HFF-Myc (cell line): ENCODE measurements around the gene TSPAN17.

Experiments used
- DNase-seq: peaks from one replicate; pipeline ENCODE4 v3.0.0-alpha.2; 2011; ENCODE audit warnings: low read depth; ENCODE audit errors: extremely low read depth
- H3K4me3 ChIP-seq: replicated peaks from 2 replicates; pipeline ENCODE4 v1.5.1; 2011; ENCODE audit warnings: low read depth, mild to moderate bottlenecking, control low read depth, low read length
- TF ChIP-seq, protein P1 (sequence below): IDR thresholded peaks from 2 replicates; pipeline ENCODE4 v1.5.1; 2012; ENCODE audit warnings: mild to moderate bottlenecking, low read depth, low read length, control low read depth; ENCODE audit errors: missing control alignments

TSPAN17 gene

DNA sequence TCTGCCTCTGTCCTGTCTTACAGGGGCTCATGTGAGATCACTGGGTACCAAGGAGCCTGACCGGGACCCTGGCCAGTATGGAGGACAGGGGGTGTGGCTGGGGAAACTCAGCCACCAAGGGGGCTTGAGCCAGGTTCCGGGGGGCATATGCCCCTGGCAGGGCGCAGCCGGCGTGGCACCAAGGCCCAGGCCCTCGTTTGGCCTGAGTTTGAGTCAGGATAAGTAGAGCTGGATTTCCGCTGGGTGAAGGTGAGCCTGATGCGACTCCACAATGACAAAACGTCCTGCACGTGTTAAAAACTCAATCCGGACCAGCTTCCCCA, 616 bp upstream of the TSPAN17 start:
- DNase-seq = no peak
- H3K4me3 ChIP-seq = peak overlapping the region; percentile 36
- TF ChIP-seq, protein P1, sequence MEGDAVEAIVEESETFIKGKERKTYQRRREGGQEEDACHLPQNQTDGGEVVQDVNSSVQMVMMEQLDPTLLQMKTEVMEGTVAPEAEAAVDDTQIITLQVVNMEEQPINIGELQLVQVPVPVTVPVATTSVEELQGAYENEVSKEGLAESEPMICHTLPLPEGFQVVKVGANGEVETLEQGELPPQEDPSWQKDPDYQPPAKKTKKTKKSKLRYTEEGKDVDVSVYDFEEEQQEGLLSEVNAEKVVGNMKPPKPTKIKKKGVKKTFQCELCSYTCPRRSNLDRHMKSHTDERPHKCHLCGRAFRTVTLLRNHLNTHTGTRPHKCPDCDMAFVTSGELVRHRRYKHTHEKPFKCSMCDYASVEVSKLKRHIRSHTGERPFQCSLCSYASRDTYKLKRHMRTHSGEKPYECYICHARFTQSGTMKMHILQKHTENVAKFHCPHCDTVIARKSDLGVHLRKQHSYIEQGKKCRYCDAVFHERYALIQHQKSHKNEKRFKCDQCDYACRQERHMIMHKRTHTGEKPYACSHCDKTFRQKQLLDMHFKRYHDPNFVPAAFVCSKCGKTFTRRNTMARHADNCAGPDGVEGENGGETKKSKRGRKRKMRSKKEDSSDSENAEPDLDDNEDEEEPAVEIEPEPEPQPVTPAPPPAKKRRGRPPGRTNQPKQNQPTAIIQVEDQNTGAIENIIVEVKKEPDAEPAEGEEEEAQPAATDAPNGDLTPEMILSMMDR = no peak

DNA sequence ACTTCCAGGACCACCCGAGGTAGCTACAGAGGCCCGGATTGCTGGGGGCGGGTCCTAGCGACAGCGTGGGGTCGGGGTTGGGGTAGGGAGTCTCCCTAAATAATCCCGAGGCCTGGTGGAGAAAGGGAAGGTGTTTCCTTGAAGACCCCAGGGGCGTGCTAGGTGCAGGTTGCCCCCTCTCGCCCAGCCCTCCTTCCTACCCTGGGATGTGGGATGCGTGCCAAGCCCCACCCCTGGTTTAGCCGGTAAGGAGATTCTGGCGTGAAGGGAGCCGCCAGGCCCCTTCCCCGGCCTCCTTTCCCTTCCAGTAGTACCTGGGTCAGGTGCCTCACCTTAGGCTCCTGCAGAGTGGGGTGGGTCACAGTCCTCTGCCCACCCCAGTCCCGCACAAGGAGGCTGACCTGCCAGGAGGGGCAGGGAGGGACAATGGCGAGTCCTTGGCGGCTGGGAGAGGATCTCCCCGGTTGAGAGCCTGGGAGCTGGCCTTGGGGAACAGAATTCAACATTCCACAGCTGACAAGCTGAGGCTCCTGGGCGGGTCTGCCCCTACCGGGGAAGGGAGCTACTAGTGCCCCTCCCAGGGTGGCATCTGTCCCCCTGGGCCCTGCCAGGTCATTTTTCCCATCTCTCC, 674 bp downstream of the TSPAN17 start:
- TF ChIP-seq, protein P1 = no peak
- DNase-seq = no peak
- peak overlapping the region; percentile 70 for H3K4me3 ChIP-seq

DNA sequence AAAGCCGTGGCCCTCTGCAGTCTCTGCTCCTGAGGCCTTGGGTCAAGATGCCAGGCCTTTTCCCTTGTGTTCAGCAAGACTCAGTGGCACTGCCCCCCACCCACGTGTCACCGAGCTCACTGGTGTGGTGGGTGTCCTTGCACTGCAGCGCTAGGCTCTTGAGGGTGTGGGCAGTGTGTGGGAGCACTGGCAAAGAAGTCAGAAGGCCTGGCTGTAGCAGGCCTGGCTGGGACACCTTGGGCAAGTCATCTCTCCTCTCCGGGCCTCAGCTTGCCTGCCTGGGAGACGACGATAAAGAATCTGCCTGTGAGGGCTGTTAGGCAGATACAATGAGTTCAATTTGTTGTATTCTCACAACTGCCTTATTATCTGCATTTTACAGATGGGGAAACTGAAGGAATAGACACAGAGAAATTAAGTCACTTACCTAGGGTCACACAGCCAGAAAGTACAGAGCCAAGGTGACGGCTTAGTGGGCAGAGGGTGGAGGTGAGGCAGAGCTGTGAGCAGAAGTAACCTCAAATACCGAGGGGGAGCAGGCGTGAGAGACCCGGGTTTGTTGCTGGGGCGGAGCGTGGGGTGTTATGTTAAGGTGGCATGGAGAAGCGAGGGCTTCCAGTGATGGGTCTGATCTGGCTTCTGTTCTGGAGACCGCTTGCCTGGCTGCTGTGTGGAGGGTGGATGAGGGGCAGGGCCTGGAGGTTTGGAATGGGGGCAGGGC, 1.4 kb downstream of the TSPAN17 start:
- peak overlapping the region; percentile 70 for H3K4me3 ChIP-seq
- TF ChIP-seq, protein P1 = no peak
- DNase-seq = no peak

DNA sequence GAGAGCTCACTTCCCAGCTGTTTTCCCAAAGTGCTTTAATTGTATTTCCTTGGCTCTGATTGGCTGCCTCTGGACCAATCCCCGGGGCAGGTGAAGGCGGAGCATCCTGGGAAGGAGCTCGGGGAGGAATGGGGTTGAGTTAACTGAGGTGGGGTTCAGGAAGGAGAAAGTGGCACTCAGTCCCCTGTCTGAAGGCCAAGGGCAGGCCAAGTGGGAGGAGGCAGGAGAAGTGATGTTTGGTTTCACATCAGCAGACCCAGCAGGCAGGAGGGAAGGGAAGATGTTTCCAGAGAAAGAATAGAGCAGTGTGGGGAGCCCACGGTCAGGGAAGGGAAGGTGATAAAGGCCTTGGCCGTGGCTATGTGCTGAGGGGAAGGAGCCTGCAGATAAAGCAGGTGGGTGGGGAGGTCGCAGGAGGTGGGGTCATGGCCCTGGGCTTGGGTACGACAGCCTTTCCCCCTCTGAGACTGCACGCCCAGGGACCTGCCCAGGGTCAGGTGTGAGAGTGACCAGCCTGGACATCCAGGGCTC, 3.1 kb downstream of the TSPAN17 start:
- TF ChIP-seq, protein P1 = no peak
- H3K4me3 ChIP-seq = no peak overlapping the region
- no peak for DNase-seq

DNA sequence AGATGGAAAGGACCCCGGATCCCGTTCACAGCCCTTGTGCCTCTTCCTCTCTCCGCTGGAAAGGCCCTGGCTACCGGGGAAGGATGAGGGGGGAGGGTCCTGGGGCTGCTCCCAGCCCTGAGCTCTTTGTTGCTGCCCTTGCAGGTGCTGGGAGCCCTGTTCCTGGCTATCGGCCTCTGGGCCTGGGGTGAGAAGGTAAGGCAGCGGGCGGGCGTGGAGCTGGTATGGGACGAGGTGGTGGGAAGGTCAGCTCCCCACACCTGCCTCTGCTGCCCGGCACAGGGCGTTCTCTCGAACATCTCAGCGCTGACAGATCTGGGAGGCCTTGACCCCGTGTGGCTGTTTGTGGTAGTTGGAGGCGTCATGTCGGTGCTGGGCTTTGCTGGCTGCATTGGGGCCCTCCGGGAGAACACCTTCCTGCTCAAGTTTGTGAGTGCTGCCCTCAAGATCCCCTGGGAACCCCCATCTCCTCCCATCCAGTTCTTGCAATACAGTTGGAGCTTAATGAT, 4.2 kb downstream of the TSPAN17 start:
- TF ChIP-seq, protein P1 = no peak
- no peak overlapping the region for H3K4me3 ChIP-seq
- no peak for DNase-seq

DNA sequence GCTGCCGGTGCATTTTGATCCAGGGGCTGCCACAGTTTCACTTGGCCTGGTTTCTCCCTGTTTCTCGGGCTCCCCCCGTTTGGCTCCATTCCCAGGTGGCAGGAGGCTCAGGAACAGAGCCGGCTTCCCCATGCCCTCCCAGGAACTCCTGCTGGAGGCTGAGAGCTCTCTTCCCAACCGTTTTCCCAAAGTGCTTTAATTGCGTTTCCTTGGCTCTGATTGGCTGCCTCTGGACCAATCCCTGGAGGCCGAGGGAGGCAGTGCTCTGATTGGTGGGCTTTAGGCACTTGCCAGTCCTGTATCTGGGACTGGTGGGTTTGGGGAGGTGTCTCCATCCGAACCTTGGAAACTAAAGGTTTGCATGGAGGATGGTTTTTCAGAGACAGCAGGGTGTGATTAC, 4.9 kb downstream of the TSPAN17 start:
- H3K4me3 ChIP-seq = no peak overlapping the region
- TF ChIP-seq, protein P1 = no peak
- no peak for DNase-seq
